Measurements from ENCODE around the gene TWF2. TPM values are rescaled to one million over a fixed set of nuclear protein-coding genes. Genes with fewer than 3 reads are reported as not detected.

The TWF2 gene
- total RNA-seq, 2 donors from 2014 or later = 40.0 to 51.0 TPM

Small RNA genes lying within 50 kb of the gene (microRNA-seq; reads per million reads assigned to microRNA genes)
- gene MIRLET7G (ENCODE audit: borderline microRNAs expressed in 2 of 2) = 103,125 to 120,594 reads per million in 2 donors

Other genes with a start within 250 kb of the TWF2 start
- 100 to 1,000 TPM; 657 to 687 TPM for gene RPL29, start 243.3 kb downstream of the TWF2 start, total RNA-seq
- gene DUSP7, start 182.6 kb downstream of the TWF2 start, total RNA-seq = 10 to 100 TPM; 29.9 to 36.4 TPM
- 1 to 10 TPM; 1.7 to 1.9 TPM for gene POC1A, start 84.7 kb downstream of the TWF2 start, total RNA-seq
- 10 to 100 TPM; 28.5 to 31.4 TPM for gene ALAS1, start 41.0 kb downstream of the TWF2 start, total RNA-seq
- gene TLR9, start 13.5 kb downstream of the TWF2 start, total RNA-seq = under 1 TPM; 0.46 to 0.52 TPM
- 10 to 100 TPM; 21.1 to 28.8 TPM for gene PPM1M, start 6.6 kb upstream of the TWF2 start, total RNA-seq
- 10 to 100 TPM; 58.4 to 72.6 TPM for gene WDR82, start 39.5 kb upstream of the TWF2 start, total RNA-seq
- gene GLYCTK, start 48.7 kb upstream of the TWF2 start, total RNA-seq = 1 to 10 TPM; 6.8 to 8.7 TPM
- 1 to 10 TPM; 7.2 to 9.4 TPM for gene DNAH1, start 77.2 kb upstream of the TWF2 start, total RNA-seq
- gene BAP1, start 170.8 kb upstream of the TWF2 start, total RNA-seq = 10 to 100 TPM; 53.0 to 55.1 TPM
- gene PHF7, start 171.5 kb upstream of the TWF2 start, total RNA-seq = 1 to 10 TPM; 6.4 to 9.2 TPM
- 10 to 100 TPM; 12.4 to 17.7 TPM for gene SEMA3G, start 205.9 kb upstream of the TWF2 start, total RNA-seq
- gene TNNC1, start 214.9 kb upstream of the TWF2 start, total RNA-seq = 1 to 10 TPM; 3.5 to 5.5 TPM
- 10 to 100 TPM; 53.0 to 65.2 TPM for gene NISCH, start 216.4 kb upstream of the TWF2 start, total RNA-seq

Measured in posterior vena cava (tissue), 2 donors.